GM20431 (cell line): Measurements from ENCODE around the gene TBC1D4.
"Not testable (repeated sequence)": the region's sequence is repeated elsewhere in the genome, so short reads cannot be mapped to it uniquely, and the experiment has no call there.

Experiments used
- in situ Hi-C: fragments of 300-500 bp; cut with MseI, MboI; formaldehyde crosslinking; loops from one replicate; pipeline ENCODE4 v1.15.0; 2020; ENCODE audit warnings: low sequenced_read_pairs; ENCODE audit not compliant: unreplicated experiment

Gene TBC1D4

DNA sequence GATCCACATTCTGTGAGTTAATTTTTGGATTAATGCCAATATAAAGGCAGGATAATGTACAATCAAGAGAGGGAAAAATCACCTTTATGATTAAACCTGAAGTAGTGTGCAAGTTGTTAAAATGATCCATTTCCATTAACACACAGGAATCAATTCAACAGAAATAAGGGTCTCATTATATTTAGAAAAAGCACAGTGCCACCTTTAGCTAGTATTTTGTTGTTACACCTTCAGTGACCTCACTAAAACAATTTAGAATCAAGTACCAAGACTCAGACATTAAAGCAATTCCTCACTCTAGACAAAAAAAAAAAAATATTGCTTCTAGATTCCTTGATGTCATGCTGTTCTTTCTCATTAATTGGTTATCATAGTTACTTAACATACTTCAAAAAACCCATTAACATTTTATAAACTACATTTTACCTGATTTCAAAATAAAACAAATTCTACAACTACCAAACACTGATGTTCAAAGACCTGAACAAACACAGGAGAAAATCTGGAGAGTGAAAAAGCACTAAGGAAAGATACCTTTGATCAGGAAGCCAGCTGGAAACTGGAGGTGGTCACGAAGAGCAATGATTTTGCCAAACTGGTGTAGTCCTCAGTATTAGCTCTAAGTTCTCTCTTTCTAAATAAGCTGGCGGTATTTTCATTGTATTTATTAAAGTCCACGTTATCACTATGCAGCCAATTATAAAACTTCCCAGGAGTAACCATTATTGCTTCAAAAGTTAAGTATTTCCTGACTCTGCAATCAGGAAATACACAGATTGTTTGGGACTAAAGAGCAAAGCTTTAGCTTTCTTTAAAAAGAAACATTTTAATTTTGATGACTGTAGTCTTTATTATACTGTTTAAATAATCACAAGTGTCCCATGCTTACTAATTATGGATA lies 115.3 kb downstream of the TBC1D4 start:
- in situ Hi-C loops, result no loop called here

- in situ Hi-C loops, result no loop called here
These were observed 116.2 kb downstream of the TBC1D4 start for GRCh38 chr13:75365724-75366173.

GRCh38 chr13:75364131-75364713 lies 117.7 kb downstream of the TBC1D4 start:
- in situ Hi-C loops, result no loop called here

GRCh38 chr13:75363371-75363770 lies 118.6 kb downstream of the TBC1D4 start:
- in situ Hi-C loops, result no loop called here

DNA sequence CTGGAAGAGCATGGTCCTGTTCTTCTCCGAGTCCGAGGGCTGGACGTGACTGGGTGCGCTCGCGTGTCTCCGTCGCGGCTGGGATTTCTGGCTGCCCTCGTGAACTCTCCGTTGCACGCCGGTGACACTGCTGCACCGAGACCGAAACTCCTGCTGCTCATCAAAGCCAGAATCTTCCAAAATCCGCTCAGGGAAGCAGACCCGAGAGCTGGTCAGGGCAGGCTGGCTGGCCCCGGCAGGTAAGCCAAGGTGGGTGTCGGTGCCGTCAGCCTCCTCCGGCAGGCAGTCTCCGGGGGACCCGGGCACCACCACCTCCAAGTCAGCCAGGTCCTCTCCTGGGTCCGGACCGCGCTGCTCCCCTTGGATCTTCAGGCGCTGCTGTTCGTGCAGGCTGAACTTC lies 119.9 kb downstream of the TBC1D4 start:
- in situ Hi-C loops, result no loop called here

GRCh38 chr13:75360170-75360569 lies 121.8 kb downstream of the TBC1D4 start:
- in situ Hi-C loops, result no loop called here

DNA sequence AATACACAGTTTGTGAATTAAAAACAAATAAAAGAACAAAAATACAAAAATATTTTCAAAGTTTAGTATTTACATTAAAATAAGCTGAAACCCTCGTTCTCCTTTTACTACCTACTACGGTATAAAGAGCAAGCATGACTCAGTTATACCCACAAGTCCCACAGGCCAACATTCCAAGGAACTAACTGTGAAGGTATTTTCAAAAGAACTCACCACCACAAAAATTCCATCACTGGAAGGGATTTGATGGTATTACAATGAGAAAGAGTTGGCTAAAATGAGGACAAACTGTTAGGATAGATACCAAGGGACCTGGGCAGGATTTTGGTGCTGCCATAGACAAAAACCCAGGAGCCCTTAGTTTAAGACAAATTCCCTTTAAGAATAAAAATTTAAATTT lies 122.7 kb downstream of the TBC1D4 start:
- in situ Hi-C loops, result no loop called here

GRCh38 chr13:75357576-75358289 lies 124.2 kb downstream of the TBC1D4 start:
- in situ Hi-C loops, result no loop called here

DNA sequence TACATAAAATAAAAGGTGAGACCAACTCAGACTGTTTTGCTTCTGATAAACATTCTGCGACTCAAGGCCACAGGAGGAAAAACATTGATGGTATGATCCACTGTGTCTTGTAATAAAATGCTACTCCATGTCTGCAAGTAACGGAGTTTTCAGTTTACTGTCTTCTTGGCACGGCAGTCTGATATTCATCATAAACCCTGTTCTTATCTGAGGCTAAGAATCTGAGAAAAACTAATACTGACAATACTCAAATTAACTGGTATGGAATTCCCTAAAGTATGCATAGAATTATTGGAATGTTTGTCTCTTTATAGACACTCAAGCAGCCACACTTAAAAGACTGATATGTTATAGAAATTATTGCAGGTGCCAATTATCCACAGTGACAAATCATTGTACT lies 125.5 kb downstream of the TBC1D4 start:
- in situ Hi-C loops, result no loop called here

GRCh38 chr13:75355609-75356008 lies 126.4 kb downstream of the TBC1D4 start:
- in situ Hi-C loops, result no loop called here

DNA sequence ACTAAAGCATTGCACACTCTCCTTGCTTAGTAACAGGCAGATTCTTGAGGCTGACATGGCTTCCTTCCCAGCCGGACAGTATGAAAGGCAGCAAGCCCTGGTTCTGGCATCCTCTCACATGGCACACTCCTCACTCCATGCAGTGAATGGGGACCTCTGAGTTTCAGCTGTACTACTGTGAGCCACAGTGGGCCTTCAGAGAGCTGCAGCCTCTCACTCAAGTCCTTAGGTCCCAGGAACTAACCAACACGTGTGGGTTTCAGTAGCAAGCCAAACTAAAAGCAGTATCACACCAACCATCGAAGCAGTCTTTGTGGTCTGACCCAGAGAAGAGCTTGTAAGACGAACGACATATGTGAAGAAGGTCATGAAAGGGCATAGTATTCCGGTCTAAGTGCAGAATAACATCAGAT lies 128.2 kb downstream of the TBC1D4 start:
- in situ Hi-C loops, result no loop called here

DNA sequence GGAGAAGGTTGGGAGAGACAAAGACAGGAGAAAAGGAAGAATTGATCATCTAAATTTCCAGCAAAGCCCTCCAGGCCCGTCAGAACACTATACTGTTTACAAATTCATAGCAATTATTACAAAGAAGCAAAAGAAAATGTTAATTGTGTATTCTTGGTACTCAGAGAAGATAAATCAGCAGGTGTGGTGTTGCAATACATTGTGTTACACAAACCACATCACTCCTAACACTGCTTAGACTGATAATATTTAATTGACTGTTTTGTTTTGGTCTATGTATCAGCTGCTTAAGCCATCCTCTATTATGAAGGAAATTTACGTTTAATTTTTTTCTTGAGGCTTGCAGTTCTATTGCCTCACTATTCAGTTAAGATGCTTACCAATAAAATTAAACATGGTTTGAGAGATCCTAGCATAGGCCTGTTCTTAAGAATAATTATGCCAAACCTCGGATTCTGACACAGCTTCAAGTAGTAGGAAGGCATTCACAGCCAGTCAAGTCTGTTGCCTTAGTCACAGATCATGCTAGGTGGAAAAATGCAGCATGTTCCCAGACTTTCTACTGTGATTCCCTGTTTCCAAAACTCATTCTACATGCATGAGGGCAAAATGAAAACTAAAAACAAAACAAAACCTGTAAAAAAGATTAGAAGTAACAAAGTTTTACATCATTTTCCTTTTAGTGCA lies 129.2 kb downstream of the TBC1D4 start:
- in situ Hi-C loops, result no loop called here

DNA sequence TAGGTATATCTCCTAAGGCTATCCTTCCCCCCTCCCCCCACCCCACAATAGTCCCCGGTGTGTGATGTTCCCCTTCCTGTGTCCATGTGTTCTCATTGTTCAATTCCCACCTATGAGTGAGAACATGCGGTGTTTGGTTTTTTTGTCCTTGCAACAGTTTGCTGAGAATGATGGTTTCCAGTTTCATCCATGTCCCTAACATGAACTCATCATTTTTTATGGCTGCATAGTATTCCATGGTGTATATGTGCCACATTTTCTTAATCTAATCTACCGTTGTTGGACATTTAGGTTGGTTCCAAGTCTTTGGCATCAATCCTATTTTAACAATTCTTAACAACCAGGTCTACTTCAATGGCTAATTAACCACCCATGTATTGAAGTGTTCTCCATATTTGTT lies 130.4 kb downstream of the TBC1D4 start:
- in situ Hi-C loops, result not testable (repeated sequence)

GRCh38 chr13:75347925-75348324 lies 134.0 kb downstream of the TBC1D4 start:
- in situ Hi-C loops, result no loop called here

- in situ Hi-C loops, result no loop called here
These were observed 134.5 kb downstream of the TBC1D4 start for GRCh38 chr13:75347457-75347856.

DNA sequence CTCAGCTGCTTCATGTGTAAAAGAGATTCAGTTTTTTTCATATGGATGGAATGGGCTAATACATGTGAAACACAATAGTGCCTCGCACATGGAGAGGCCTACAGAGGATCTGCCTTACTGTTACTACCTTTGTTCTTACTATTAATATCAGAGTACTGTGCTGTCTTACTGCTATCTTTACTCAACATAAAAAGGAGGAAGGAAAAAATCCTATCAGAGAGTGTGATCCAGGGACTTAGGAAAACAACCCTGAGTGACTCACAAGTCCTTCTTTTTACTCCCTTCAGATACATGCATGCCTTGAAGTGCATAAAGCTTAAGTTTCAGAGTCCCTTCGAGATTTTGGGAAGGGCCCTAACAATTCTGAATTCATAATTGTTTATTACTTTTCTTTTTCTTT lies 136.8 kb downstream of the TBC1D4 start:
- in situ Hi-C loops, result no loop called here

GRCh38 chr13:75341028-75341427 lies 140.9 kb downstream of the TBC1D4 start:
- in situ Hi-C loops, result no loop called here

DNA sequence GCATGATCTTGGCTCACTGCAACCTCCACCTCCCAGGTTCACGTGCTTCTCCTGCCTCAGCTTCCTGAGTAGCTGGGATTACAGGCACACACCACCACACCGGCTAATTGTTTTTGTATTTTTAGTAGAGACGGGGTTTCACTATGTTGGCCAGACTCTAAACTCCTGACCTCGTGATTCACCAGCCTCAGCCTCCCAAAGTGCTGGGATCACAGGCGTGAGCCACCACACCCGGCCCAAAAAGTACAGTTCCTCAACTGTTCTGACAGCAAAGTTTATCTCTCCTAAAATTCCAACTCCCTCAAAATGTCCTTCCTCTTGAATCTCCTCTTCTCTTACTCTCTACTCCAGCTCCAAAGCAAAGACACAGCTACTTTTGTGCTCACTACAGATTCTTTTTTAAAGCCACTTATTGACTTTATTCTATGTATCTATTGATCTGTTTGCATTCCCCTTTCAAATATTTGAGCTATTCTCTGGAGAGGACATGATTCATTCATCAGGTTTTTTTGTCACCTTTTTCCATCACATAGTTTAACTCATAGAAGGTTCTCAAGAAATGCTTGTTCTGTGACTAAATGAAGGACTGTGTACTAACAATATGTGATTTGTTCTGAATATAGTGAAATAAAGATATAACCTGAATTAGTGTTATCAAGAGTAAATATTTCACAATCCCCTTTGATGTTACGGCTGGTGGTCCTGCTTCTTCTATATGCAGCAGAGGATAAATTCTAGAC lies 142.2 kb downstream of the TBC1D4 start:
- in situ Hi-C loops, result no loop called here

DNA sequence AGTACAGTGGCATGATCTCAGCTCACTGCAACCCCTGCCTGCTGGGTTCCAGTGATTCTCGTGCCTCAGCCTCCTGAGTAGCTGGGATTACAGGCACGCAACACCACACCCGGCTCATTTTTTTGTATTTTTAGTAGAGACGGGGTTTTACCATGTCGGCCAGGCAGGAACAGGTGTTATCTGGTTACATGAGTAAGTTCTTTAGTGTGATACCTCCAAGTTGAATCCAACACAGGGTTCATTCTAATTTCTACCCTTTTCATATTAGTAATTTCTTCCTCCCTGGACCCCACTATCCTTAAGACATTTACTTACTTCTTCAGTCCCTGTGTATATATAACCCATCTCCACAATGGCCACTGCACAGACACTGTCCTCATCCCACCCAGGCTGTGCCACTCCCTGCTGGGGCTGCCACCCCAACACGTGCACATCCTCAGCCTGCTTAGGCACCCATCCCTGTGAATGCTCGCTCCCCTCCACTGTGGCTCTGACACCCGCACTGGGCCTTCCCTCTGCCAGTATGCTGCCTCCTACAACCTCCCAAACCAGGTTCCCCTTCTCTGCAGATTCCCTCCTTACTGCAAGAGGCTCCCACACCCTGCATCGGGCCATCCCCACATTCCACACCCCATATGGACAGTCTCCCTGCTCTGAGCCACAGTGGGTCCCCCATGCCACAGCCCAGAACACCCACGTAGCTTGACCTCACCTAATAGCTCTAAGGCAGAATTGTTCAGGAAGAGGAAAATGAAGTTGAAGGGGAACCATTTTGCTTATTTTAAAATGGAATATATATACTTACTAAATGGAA lies 147.1 kb downstream of the TBC1D4 start:
- in situ Hi-C loops, result no loop called here
